SK-N-MC (cell line): Measurements from ENCODE around the gene FHOD3.

ENCODE experiments used
- EZH2 ChIP-seq: fragments of 200-600 bp; sonication (generic); IDR thresholded peaks from one replicate; pipeline ENCODE4 v1.6.1; 2017; ENCODE audit warnings: antibody characterized with exemption
- FOXP2 ChIP-seq: optimal IDR thresholded peaks from 2 replicates; pipeline ENCODE3; 2011; ENCODE audit warnings: mild to moderate bottlenecking, moderate library complexity; ENCODE audit not compliant: insufficient read depth; ENCODE audit errors: extremely low read length, control extremely low read depth
- POLR2AphosphoS5 ChIP-seq: IDR thresholded peaks from 2 replicates; pipeline ENCODE4 v1.6.1; 2012; ENCODE audit warnings: mild to moderate bottlenecking, low read depth, low read length, borderline replicate concordance

GRCh38 chr18:36446059-36446458, 148.5 kb downstream of the FHOD3 start:
- TF ChIP-seq EZH2: no peak
- TF ChIP-seq POLR2AphosphoS5: no peak
- TF ChIP-seq FOXP2: no peak
